ENCODE data around the gene TUBB.
"Not testable (repeated sequence)": the region's sequence is repeated elsewhere in the genome, so short reads cannot be mapped to it uniquely, and the experiment has no call there.

Gene TUBB

DNA sequence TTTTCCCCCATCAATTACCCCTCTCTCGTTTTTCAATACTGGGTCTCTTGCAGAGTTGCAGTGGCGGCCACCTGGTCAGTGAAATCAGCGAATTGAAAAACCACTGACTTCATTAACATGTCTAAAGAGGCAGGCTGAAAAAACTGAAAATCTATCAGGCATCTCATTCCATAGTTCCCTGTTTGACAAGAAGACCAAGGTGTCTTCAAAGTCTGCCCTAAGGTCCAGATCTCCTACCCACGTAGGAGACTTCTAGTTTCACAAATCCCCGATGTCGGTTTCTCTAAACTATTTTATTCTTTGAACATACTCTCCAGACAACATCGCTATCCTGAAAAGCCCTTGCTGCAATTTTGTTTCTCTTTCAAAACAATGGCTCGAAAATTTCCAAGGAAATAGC is 796 bp upstream of the TUBB start:
- no peak for DNase-seq

DNA sequence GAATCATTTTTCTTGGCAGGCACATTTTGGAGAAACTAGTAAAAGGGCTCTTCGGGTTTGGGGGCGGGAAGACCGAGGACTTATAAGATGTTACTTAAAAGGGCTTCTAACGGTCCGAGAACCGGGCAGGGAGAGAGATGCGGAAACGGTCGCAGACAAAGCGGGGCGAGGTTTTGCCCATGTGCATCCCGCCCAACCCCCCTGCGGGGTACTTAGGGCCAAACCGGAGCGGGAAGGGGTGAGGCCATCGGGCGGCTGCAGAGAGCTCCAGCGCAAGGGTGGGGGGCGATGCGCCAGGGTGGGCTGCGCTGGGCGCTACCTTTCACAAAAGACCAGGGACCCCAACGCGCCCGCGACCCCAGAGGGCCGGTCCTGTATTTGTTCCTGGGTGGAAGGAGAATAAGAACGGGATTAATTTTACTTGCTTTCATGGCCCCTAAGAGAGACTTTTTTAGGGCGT is 616 bp downstream of the TUBB start:
- peak; percentile 76 for DNase-seq

DNA sequence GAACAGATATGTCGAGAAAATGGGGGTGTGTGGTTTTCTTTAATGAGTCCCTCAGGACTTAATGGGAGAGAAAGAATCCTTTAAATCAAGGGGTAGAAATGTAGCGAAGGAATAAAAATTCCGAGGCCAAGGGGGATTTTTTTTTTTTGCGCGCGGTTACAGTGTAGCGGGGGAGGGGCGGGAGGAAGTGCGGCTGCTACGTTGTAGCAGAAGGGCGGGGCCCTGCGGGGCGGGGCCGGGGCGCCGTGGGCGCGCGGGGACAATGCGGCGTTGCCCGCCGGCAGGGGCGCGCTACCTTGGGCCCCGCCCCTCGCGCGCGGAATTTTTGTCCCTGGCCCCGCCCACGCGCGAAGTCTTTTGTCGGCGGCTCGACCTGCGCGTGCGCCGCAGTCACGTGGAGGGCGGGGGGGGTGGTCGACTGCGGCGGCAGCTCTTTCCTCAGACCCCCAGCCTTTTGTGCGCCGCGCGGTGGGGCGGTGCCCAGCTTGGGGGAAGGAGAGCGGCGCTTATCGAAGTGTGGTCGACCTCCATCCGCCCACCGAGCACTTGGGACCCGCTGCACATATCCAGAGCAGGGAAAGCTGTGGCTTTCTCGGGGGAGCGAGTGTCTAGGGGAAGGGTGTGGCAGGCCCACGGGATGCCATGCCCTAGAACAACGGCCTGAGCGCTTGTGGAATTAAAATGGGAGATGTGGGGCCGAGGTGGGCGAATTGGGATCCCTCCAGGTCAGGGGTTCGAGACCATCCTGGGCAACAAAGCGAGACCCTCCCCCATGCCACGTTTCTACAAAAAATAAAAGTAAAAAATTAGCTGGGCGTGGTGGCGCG is 1.3 kb downstream of the TUBB start:
- peak; percentile 95 for DNase-seq

DNA sequence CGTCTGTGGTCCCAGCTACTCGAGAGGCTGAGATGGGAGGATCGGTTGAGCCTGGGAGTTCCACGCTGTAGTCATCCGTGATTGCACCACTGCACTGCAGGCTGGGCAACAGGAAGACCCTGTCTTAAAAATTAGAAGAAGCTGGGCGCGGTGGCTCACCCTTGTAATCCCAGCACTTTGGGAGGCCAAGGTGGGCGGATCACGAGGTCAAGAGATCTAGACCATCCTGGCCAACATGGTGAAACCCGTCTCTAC is 1.8 kb downstream of the TUBB start:
- DNase-seq = not testable (repeated sequence)

DNA sequence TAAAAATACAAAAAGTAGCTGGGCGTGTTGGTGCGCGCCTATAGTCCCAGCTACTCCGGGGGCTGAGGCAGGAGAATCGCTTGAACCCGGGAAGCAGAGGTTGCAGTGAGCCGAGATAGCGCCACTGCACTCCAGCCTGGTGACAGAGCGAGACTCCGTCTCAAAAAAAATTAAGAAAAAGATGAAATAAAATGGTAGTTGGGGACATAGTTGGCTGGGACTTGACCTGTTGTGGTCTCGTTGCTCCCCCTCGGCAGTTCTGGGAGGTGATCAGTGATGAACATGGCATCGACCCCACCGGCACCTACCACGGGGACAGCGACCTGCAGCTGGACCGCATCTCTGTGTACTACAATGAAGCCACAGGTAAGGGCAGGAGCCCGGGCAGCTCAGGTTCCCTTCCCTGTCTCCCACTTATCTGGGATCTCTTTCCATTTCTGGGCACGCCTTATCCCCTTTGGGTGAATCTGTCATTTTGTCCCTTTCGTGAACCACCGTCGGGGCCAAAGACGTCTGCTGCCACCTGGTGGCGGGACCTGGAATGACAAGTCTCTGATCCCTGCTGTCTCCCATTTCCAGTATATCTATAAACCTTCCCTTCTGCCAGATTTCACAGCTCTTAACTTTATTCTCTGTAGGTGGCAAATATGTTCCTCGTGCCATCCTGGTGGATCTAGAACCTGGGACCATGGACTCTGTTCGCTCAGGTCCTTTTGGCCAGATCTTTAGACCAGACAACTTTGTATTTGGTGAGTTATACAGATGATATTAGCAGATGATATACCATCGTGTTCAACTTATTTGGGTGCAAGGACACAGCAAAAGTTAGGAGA is 2.3 kb downstream of the TUBB start:
- DNase-seq = peak; percentile 79

DNA sequence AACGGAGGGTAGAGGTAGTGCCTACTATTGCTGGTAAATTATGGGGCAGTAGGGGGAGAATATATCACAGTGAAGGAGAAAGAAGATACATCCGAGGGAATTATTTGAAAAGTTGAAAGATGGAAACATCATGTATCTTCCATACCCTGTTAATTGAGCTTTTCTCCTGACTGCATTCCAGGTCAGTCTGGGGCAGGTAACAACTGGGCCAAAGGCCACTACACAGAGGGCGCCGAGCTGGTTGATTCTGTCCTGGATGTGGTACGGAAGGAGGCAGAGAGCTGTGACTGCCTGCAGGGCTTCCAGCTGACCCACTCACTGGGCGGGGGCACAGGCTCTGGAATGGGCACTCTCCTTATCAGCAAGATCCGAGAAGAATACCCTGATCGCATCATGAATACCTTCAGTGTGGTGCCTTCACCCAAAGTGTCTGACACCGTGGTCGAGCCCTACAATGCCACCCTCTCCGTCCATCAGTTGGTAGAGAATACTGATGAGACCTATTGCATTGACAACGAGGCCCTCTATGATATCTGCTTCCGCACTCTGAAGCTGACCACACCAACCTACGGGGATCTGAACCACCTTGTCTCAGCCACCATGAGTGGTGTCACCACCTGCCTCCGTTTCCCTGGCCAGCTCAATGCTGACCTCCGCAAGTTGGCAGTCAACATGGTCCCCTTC is 3.1 kb downstream of the TUBB start:
- DNase-seq = not testable (repeated sequence)

DNA sequence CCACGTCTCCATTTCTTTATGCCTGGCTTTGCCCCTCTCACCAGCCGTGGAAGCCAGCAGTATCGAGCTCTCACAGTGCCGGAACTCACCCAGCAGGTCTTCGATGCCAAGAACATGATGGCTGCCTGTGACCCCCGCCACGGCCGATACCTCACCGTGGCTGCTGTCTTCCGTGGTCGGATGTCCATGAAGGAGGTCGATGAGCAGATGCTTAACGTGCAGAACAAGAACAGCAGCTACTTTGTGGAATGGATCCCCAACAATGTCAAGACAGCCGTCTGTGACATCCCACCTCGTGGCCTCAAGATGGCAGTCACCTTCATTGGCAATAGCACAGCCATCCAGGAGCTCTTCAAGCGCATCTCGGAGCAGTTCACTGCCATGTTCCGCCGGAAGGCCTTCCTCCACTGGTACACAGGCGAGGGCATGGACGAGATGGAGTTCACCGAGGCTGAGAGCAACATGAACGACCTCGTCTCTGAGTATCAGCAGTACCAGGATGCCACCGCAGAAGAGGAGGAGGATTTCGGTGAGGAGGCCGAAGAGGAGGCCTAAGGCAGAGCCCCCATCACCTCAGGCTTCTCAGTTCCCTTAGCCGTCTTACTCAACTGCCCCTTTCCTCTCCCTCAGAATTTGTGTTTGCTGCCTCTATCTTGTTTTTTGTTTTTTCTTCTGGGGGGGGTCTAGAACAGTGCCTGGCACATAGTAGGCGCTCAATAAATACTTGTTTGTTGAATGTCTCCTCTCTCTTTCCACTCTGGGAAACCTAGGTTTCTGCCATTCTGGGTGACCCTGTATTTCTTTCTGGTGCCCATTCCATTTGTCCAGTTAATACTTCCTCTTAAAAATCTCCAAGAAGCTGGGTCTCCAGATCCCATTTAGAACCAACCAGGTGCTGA is 3.9 kb downstream of the TUBB start:
- DNase-seq = not testable (repeated sequence)

DNA sequence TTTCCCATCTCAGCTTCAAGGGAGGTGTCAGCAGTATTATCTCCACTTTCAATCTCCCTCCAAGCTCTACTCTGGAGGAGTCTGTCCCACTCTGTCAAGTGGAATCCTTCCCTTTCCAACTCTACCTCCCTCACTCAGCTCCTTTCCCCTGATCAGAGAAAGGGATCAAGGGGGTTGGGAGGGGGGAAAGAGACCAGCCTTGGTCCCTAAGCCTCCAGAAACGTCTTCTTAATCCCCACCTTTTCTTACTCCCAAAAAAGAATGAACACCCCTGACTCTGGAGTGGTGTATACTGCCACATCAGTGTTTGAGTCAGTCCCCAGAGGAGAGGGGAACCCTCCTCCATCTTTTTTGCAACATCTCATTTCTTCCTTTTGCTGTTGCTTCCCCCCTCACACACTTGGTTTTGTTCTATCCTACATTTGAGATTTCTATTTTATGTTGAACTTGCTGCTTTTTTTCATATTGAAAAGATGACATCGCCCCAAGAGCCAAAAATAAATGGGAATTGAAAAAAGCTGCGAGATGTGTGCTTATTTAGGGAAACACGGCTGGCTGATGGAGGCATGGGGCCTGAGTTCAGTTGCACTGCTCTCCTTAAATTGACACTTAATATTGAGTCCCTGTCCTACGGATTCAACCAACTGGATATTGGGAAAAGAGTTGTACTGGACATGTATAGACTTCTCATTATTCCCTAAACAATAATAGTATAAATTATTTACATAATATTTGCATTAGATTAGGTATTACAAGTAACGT is 4.9 kb downstream of the TUBB start:
- no peak for DNase-seq

DNA sequence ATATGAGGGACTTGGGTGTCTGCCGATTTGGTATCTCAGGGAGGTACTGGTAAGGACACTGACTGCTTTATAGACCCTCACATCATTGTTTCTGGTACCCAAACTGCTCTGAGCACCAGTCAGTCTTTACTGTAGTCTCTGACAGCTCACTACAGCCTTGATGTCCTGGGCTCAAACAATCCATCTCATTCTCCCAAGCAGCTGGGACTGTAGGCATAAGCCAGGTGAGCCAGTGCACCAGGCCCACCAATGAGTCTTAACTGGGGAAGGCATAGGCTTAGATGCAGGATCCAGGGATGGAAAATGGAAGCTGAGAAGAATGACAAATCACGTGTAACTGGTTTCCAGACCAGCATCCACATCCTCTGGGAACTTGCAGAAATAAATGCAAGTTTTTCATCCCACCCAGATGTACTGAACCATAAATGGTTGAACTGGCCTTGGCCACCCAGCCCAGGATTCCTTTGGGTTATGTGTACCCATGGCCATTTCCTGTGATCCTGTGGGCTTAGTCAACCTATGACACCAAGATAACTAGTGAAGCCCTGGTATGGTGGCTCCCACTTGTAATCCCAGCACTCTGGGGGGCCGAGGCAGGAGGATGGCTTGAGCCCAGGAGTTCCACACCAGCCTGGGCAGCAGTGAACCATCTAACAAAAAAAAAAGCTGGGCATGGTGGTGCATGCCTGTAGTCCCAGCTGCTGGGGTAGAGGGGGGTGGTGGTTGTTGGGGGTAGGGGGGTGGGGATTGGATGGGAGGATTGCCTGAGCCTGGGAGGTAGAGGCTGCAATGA is 5.8 kb downstream of the TUBB start:
- DNase-seq = peak; percentile 16

DNA sequence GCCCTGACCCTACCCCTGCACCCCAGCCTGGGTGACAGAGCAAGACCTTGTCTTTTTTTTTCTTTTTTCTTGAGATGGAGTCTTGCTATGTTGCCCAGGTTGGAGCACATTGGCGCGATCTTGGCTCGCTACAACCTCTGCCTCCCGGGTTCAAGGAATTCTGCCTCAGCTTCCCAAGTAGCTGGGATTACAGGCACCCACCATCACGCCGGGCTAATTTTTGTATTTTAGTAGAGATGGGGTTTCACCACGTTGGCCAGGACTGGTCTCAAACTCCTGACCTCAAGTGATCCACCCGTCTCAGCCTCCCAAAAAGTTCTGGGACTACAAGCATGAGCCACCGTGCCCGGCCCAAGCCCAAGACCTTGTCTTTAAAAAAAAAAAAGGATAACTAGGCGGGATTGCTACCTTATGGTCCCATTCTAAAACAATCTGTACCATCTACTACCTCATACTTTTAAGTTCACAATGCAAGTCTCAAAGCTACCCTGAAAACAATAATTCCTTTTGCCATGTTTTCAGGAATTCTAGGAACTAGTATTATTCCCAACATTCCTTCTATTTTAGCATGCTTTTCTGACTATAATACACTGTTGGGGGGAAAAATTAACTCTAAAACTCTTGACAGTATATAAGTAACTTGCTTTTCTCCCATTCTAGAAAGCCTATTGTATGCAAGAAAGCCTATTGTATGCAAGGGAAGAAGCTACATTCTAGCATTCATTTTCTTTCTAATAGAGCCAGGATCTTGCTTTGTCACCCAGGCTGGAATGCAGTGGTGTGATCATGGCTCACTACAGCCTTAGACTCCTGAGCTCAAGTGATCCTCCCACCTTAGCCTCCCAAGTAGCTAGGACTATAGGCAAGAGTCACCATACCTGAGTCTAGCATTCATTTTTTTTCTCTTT is 6.6 kb downstream of the TUBB start:
- no peak for DNase-seq

DNA sequence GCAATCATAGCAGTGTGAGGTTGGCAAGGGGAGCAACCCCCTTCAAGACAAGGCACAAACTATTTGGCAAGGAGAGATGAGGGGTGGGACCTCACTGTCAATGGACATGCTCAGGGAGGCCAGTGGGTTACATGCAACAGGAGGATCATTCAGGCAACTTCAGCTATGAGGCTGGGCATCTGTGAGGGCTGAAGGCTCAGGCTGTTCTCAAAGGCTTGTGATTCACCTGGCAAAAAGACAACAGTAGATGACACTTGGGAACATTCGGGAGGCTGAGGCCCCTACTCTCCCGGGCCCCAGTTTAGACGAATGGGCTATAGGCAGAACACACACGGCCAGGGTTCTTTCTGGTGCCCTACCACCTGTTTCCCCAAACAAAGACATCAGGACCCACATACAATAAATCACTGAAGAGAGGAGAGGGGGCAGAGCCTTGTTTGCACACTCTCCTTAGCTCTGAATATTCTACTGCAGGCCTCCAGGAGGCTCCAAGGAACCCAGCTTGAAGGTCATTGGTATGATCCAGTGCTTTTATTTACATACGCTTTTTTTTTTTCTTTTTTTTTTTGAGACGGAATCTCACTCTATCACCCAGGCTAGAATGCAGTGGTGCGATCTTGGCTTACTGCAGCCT is 7.9 kb downstream of the TUBB start:
- no peak for DNase-seq

DNA sequence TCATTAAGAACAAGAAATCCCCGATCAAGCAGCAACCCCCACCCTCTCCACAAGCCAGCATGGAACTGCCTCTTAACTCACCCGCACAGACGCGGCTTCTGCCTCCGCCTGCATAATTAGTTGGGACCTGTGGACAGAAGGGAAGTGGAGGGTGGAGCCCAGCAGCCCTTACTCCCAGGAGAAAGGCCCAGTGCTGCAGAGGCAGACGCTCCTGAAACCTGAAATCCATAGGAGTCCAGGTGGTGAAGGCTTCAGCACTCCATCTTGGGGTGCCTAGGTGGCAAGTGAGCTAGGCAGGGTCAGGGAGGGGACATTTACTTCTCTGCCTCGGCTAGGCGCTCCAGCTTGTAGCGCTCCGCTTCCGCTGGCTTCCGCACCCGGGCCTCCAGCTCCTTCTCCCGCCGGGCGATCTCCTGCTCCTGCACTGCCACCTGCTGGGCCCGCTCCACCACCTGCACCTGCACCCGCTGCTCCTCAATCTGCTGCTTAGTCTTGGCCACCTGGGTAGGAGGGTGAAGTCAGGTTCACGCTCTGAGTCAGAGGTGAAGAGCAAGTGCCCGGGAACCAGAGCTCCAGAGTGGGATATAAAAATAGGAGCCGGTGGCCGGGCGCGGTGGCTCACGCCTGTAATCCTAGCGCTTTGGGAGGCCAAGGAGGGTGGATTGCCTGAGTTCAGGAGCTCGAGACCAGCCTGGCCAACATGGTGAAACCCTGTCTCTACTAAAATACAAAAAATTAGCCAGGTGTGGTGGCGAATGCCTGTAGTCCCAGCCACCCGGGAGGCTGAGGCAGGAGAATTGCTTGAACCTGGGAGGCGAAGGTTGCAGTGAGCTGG is 10.7 kb downstream of the TUBB start:
- peak; percentile 83 for DNase-seq

DNA sequence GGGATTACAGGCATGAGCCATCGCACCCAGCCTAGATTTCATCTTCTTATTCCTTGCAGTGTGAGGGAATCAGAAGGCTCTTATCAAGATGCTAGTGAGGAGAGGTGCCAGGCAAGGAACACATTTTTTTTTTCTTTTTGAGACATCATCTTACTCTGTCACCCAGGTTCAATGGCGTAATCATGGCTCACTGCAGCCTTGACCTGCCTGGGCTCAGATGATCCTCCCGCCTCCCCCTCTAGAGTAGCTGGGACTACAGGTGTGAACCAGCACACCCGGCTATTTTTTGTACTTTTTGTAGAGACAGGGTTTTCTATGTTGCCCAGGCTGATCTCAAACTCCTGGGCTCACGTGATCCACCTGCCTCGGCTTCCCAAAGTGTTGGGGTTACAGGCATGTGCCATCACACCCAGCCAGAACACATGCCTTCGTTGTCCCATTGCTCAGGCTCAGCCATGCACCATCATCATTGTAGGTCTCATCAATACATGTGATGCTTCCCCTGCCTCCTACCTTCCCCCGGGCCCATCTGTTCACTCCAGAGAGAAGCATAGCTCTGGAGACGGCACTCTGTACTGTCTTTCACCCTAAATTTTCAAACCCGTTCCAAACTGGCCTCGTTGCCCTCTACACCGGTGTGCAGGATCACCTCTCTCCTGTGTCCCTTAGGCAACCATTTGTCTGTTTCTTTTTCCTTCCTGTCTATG is 12.2 kb downstream of the TUBB start:
- no peak for DNase-seq

DNA sequence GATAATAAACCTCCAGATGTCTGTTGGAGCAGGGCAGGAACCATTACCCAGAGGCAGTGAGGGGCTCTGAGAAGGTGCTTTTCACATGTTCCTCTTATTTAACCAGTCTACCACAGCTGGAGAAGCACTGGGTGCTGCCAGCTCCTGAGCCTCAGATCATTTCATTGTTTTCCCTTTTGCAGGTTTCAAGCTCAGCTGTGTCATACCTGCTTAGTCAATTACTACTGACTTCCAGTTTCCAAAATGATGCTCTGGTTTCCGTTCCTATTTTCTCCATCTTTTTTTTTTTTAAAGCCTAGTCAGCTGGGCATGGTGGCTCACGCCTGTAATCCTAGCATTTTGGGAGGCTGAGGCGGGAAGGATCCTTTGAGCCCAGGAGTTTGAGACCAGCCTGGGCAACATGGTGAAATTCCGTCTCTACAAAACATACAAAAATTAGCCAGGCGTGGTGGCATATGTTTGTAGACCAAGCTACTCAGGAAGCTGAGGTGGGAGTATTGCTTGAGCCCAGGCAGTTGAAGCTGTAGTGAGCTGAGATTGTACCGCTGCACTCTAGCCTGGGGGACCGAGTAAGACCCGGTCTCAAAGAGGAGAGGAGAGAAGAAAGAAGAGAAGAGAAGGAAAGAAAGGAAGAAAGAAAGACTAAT is 15.6 kb downstream of the TUBB start:
- DNase-seq = no peak

DNA sequence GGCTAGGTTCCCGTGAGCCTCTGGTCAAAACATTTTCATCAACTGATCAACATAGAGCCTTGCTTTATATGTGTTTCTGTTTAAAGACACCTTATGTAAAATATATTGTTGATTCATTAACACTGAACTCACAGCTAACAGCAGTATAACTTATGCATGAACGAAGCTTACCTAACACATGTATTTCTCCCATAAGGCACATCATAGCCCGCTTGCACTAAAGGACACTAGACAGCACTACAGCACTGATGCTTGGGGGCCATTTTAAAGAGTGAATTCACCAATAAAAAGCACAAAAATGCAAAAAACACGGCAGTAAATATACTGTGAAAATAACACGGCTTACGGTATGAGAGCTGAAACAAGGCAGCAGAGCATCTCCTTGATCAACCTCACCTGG is 18.4 kb downstream of the TUBB start:
- DNase-seq = no peak

DNA sequence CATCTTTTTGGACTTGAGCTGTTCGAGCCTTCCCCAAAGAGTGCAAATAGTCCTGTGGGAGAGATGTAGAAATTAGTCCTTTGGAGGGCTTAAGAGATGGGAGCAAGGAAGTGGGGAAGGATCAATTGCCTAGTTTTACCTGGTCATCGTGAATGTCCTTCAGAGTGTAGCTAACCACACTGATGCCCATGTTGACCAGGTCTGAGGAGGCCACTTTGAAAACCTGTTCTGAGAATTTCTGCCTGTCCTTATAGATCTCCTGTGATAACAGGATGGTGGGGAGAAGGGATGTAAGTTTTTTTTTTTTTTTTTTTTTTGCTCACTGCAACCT is 20.4 kb downstream of the TUBB start:
- no peak for DNase-seq

DNA sequence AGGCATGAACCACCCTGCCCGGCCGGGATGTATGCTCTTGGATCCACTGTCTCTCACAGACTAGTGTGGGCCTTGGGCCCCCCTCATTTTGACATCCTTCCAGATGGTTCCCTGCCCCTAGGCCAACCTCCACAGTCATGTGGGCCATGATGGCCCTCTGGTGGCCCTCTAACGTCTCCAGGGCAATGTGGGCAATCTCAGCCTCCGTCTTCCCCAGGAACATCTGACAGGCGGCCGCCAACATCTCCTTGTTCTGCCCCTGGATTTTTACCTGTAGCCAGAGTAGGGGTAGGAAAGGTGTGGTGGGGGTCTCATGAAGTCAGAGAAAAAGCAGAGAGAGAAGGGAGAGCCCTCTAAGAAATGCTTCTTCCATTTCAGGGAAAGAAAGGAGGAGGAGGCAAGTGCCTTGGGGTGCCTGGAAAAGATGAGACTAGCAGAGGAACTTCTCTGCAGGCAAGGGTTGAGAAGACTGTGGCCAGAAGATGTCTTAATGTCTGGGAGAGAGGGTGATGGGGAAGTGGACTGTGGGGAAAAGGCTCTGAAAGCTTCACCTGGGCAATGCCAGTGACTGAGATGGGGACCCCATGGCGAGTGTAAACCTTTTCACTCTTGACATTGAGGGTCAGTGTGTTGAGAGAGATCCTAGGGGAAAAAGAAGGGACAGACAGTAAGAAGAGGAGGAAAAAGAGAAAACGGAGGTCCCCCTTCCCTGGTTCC is 21.1 kb downstream of the TUBB start:
- no peak for DNase-seq
